Activated CD8-positive, alpha-beta T cell treated with anti-CD3 and anti-CD28 coated beads for 36 hours (primary cell): ENCODE data around the gene HYI. TPM values are rescaled to one million over a fixed set of nuclear protein-coding genes. Genes with fewer than 3 reads are reported as not detected.

Experiments
- ATAC-seq: fragments of 200-7000 bp; cut with Tn5 transposase; one replicate; pipeline ENCODE4 v1.10.0; 2021; ENCODE audit warnings: mild to moderate bottlenecking, moderate library complexity
- CTCF ChIA-PET: fragments of 350-600 bp; sonication (Branson Sonifier 250); formaldehyde crosslinking; loops from one replicate; lab custom pipeline; 2021; ENCODE audit warnings: antibody characterized with exemption; lab: Charles Lee
- POLR2A ChIA-PET: fragments of 350-600 bp; sonication (Branson Sonifier 250); formaldehyde crosslinking; loops from one replicate; lab custom pipeline; 2021; ENCODE audit warnings: antibody characterized with exemption; lab: Charles Lee
- DNase-seq: peaks from one replicate; pipeline ENCODE4 v3.0.0-alpha.2; 2020
- H3K27ac Mint-ChIP-seq: one replicate; pipeline ENCODE4 v1.8.0; 2021; ENCODE audit warnings: mild to moderate bottlenecking, mixed read lengths
- H3K27me3 Mint-ChIP-seq: one replicate; pipeline ENCODE4 v1.8.0; 2021; ENCODE audit warnings: mixed read lengths
- H3K36me3 Mint-ChIP-seq: one replicate; pipeline ENCODE4 v1.8.0; 2021; ENCODE audit warnings: low read depth, mixed read lengths
- H3K4me1 Mint-ChIP-seq: one replicate; pipeline ENCODE4 v1.8.0; 2021; ENCODE audit warnings: low read depth, mixed read lengths
- H3K4me3 Mint-ChIP-seq: one replicate; pipeline ENCODE4 v1.8.0; 2021; ENCODE audit warnings: mild to moderate bottlenecking, moderate library complexity, mixed read lengths
- H3K9me3 Mint-ChIP-seq: one replicate; pipeline ENCODE4 v1.8.0; 2021; ENCODE audit warnings: mixed read lengths
- CTCF ChIP-seq: fragments of 200-600 bp; IDR thresholded peaks from one replicate; pipeline ENCODE4 v1.8.0; 2022; ENCODE audit warnings: antibody characterized with exemption, mild to moderate bottlenecking
- intact Hi-C: fragments of 100-400 bp; cut with micrococcal nuclease; formaldehyde crosslinking; loops from one replicate; pipeline ENCODE4 v1.10.0; 2022
- total RNA-seq, 2 experiments: library from RNA; stranded (reverse); gene quantifications; one replicate each; pipeline ENCODE4 v1.2.3, GENCODE V29; 2021

The HYI gene
- total RNA-seq, 2 experiments from 2014 or later = 4.1 to 5.6 TPM

- intact Hi-C loops = no loop called here
- peaks cover 8% of the 10 kb centered on the region for H3K36me3 Mint-ChIP-seq
Observed at GRCh38 chr1:43430831-43431230, 22.9 kb downstream of the HYI start.

GRCh38 chr1:43427941-43428340 is 25.8 kb downstream of the HYI start:
- ATAC-seq = no peak
- no peak overlapping the region for H3K4me3 Mint-ChIP-seq
- DNase-seq = no peak
- H3K27me3 Mint-ChIP-seq = no peaks in the 10 kb centered on the region
- peaks cover 11% of the 10 kb centered on the region for H3K36me3 Mint-ChIP-seq
- CTCF ChIA-PET = interaction anchor here (3.6 kb wide), 1 partner anchor 14 kb away, joined by 13 read pairs; no protein-coding TSS in a partner anchor
- no peak overlapping the region for H3K27ac Mint-ChIP-seq
- no peaks in the 10 kb centered on the region for H3K9me3 Mint-ChIP-seq
- TF ChIP-seq CTCF = no peak
- intact Hi-C loops = no loop called here
- POLR2A ChIA-PET = interaction anchor here (0.9 kb wide), 1 partner anchor 153 kb away, joined by 3 read pairs; no protein-coding TSS in a partner anchor
- no peaks in the 10 kb centered on the region for H3K4me1 Mint-ChIP-seq

More at GRCh38 chr1:43430831-43431230, 22.9 kb downstream of the HYI start:
- no peaks in the 10 kb centered on the region for H3K27me3 Mint-ChIP-seq
- no peak for DNase-seq
- H3K4me3 Mint-ChIP-seq = no peak overlapping the region
- no peak for ATAC-seq
- H3K4me1 Mint-ChIP-seq = no peaks in the 10 kb centered on the region
- POLR2A ChIA-PET = no interaction called here
- no peaks in the 10 kb centered on the region for H3K9me3 Mint-ChIP-seq
- no peak for TF ChIP-seq CTCF
- CTCF ChIA-PET = no interaction called here
- no peak overlapping the region for H3K27ac Mint-ChIP-seq

- H3K27ac Mint-ChIP-seq = no peak overlapping the region
- no peaks in the 10 kb centered on the region for H3K27me3 Mint-ChIP-seq
- H3K9me3 Mint-ChIP-seq = no peaks in the 10 kb centered on the region
- intact Hi-C loops = no loop called here
- POLR2A ChIA-PET = interaction anchor here (0.9 kb wide), 1 partner anchor 153 kb away, joined by 3 read pairs; no protein-coding TSS in a partner anchor
- no peaks in the 10 kb centered on the region for H3K4me1 Mint-ChIP-seq
- CTCF ChIA-PET = interaction anchor here (3.6 kb wide), 1 partner anchor 14 kb away, joined by 13 read pairs; no protein-coding TSS in a partner anchor
- H3K4me3 Mint-ChIP-seq = no peak overlapping the region
- TF ChIP-seq CTCF = no peak
- DNase-seq (no peak), ATAC-seq (no peak)
- peaks cover 11% of the 10 kb centered on the region for H3K36me3 Mint-ChIP-seq
Observed at GRCh38 chr1:43427524-43427923, 26.2 kb downstream of the HYI start.

GRCh38 chr1:43426221-43426620 is 27.5 kb downstream of the HYI start:
- POLR2A ChIA-PET = no interaction called here
- no peak for DNase-seq
- no peak overlapping the region for H3K4me3 Mint-ChIP-seq
- CTCF ChIA-PET = interaction anchor here (3.6 kb wide), 1 partner anchor 13 kb away, joined by 13 read pairs; no protein-coding TSS in a partner anchor
- no peak for ATAC-seq
- intact Hi-C loops = no loop called here
- TF ChIP-seq CTCF = no peak
- H3K27me3 Mint-ChIP-seq = no peaks in the 10 kb centered on the region
- peaks cover 10% of the 10 kb centered on the region for H3K36me3 Mint-ChIP-seq
- H3K9me3 Mint-ChIP-seq = no peaks in the 10 kb centered on the region
- no peaks in the 10 kb centered on the region for H3K4me1 Mint-ChIP-seq
- H3K27ac Mint-ChIP-seq = no peak overlapping the region

DNA sequence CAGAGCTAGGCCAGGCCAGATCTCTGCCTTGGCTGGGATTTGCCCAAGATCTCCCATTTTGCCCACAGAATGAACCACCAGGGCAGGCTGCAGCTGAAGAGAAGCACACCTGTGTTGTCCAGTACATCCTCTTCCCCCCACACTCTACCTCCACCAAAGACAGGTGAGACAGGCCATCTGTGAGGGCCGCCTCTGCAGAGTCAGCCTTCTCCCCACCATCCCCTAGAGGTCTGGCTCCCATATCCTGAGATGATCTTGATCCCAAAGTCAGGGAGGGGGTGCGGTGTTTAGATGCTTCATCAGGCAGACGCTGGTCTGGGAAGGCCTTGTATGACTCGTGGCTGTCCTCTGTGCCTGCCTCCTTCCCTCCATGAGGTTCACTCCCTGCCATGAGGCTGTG is 28.7 kb downstream of the HYI start:
- ChIA-PET CTCF (interaction anchor here (1.3 to 2.4 kb wide), 2 partner anchors 10 to 198 kb away, joined by 3 to 11 read pairs; no protein-coding TSS in a partner anchor), POLR2A (no interaction called here)
- no peak for DNase-seq
- Mint-ChIP-seq H3K27ac (no peak overlapping the region), H3K4me3 (no peak overlapping the region), H3K36me3 (peaks cover 17% of the 10 kb centered on the region), H3K27me3 (no peaks in the 10 kb centered on the region), H3K9me3 (no peaks in the 10 kb centered on the region), H3K4me1 (no peaks in the 10 kb centered on the region)
- no peak for TF ChIP-seq CTCF
- intact Hi-C loops = no loop called here
- no peak for ATAC-seq
